HepG2 (cell line): ENCODE measurements around the gene KHK. TPM values are rescaled to one million over a fixed set of nuclear protein-coding genes. Genes with fewer than 3 reads are reported as not detected.

Experiments
- FOXA1 ChIP-seq, 2 experiments: fragments of 450-650 bp in 1 of 2; sonication (generic) in 1 of 2; formaldehyde crosslinking in 1 of 2; IDR thresholded peaks; 2 replicates each; pipeline versions ENCODE4 v1.4.0 to v1.6.1; 2016 to 2020; ENCODE audit warnings: missing genetic modification reagents in 1 of 2
- GATAD2A ChIP-seq: IDR thresholded peaks from 2 replicates; pipeline ENCODE4 v1.6.1; 2016
- HMG20B ChIP-seq: conservative IDR thresholded peaks from 2 replicates; pipeline ENCODE4 v1.6.1; 2016; ENCODE audit warnings: missing genetic modification reagents, missing compliant biosample characterization
- POGZ ChIP-seq: sonication (generic); formaldehyde crosslinking; IDR thresholded peaks from 2 replicates; pipeline ENCODE4 v1.4.0; 2020; ENCODE audit warnings: mild to moderate bottlenecking, missing genetic modification reagents
- ZFP90 ChIP-seq: sonication (generic); formaldehyde crosslinking; IDR thresholded peaks from 2 replicates; pipeline ENCODE4 v1.8.0; 2022; ENCODE audit warnings: missing genetic modification reagents, mild to moderate bottlenecking, inconsistent platforms, borderline replicate concordance
- ZKSCAN5 ChIP-seq: sonication (generic); formaldehyde crosslinking; IDR thresholded peaks from 2 replicates; pipeline ENCODE4 v1.5.1; 2020; ENCODE audit warnings: mild to moderate bottlenecking, missing genetic modification reagents
- ZNF44 ChIP-seq: sonication (generic); formaldehyde crosslinking; IDR thresholded peaks from 2 replicates; pipeline ENCODE4 v1.5.1; 2020; ENCODE audit warnings: mild to moderate bottlenecking, missing genetic modification reagents
- ZNF652 ChIP-seq: IDR thresholded peaks from 2 replicates; pipeline ENCODE4 v1.6.1; 2016; ENCODE audit warnings: low read depth, borderline replicate concordance
- ZNF737 ChIP-seq: sonication (generic); formaldehyde crosslinking; IDR thresholded peaks from 2 replicates; pipeline ENCODE4 v1.5.0; 2020; ENCODE audit warnings: missing genetic modification reagents, mild to moderate bottlenecking, borderline replicate concordance
- ZNF891 ChIP-seq: sonication (generic); formaldehyde crosslinking; IDR thresholded peaks from 2 replicates; pipeline ENCODE4 v1.5.0; 2020; ENCODE audit warnings: mild to moderate bottlenecking, missing genetic modification reagents
- polyA plus RNA-seq, 8 experiments: library from polyadenylated mRNA; depleted of rRNA in 3 of 8; stranded (reverse) in 7 of 8; unstranded in 1 of 8; fragments of >200 nt; fragmentation: Illumina TruSeq in 4 of 8; extraction: Trizol in 4 of 8; gene quantifications; 2 replicates each; pipeline versions ENCODE4 v1.2.1 to v1.2.3, GENCODE V29; 2011 to 2016; ENCODE audit warnings: low read depth in 4 of 8, missing spikeins in 1 of 8, mixed read lengths in 1 of 8; ENCODE audit not compliant: insufficient read depth in 1 of 8
- total RNA-seq, 5 experiments: library from RNA; depleted of rRNA; stranded (reverse); fragments of >200 nt; fragmentation: Illumina TruSeq; extraction: Trizol; gene quantifications; 2 replicates each; pipeline ENCODE4 v1.2.3, GENCODE V29; 2016; ENCODE audit warnings: low read depth in 1 of 5
- TF ChIP-seq, protein P1 (sequence below), 2 experiments: sonication (generic) in 1 of 2; formaldehyde crosslinking in 1 of 2; IDR thresholded peaks; 2 replicates each; pipeline versions ENCODE4 v1.6.1 to v1.9.0; 2014 to 2022; ENCODE audit warnings: antibody characterized with exemption in 1 of 2, borderline replicate concordance in 1 of 2, inconsistent platforms in 1 of 2, low read depth in 1 of 2, missing genetic modification reagents in 1 of 2
- TF ChIP-seq, protein P2 (sequence below): fragments of 450-650 bp; IDR thresholded peaks from 2 replicates; pipeline ENCODE4 v1.6.1; 2017; ENCODE audit warnings: mild to moderate bottlenecking
- TF ChIP-seq, protein P3 (sequence below): IDR thresholded peaks from 2 replicates; pipeline ENCODE4 v1.6.1; 2016
- TF ChIP-seq, protein P4 (sequence below): IDR thresholded peaks from 2 replicates; pipeline ENCODE4 v1.6.1; 2012; ENCODE audit warnings: low read length, improper control_type of control experiment

The KHK gene
- total and polyA plus RNA-seq, 2 of the 13 experiments (the other 11 are each of a cell fraction or from before 2014, with no cell fraction given): 40.9 to 99.2 TPM

DNA sequence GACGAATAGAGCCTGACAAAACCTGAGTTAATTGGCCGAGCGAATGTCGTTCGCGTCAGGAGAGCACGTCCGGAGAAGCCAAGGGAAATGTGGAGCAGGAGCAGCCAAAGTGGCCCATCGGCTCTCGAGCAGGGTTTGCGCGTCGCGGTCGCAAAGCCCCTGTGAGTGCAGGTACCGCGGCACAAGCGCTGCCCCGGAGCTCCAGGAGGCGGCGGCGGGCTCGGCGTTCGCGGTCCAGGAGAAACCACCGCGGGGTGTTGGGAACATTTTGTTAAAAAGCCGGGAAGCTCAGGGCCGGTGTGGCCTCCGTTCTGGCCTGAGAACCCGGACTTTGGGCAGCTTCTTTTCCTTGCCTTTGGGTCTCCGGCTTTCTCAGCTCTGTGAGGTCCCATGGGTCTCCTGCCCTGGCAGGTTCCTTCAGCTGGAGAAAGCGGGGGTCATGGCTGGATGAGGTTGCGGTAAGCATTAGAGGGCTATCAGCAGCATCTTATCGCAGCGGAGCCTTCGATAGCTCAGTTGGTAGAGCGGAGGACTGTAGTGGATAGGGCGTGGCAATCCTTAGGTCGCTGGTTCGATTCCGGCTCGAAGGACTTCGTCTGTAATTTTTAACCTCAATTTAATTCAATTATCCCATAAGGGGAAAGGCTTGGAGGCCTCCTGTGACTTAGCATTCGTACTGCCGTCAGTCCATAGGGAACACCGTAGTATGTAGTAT, 36.1 kb upstream of the KHK start (continued):
- TF ChIP-seq, protein P1, sequence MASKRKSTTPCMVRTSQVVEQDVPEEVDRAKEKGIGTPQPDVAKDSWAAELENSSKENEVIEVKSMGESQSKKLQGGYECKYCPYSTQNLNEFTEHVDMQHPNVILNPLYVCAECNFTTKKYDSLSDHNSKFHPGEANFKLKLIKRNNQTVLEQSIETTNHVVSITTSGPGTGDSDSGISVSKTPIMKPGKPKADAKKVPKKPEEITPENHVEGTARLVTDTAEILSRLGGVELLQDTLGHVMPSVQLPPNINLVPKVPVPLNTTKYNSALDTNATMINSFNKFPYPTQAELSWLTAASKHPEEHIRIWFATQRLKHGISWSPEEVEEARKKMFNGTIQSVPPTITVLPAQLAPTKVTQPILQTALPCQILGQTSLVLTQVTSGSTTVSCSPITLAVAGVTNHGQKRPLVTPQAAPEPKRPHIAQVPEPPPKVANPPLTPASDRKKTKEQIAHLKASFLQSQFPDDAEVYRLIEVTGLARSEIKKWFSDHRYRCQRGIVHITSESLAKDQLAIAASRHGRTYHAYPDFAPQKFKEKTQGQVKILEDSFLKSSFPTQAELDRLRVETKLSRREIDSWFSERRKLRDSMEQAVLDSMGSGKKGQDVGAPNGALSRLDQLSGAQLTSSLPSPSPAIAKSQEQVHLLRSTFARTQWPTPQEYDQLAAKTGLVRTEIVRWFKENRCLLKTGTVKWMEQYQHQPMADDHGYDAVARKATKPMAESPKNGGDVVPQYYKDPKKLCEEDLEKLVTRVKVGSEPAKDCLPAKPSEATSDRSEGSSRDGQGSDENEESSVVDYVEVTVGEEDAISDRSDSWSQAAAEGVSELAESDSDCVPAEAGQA (IDR thresholded peaks at IDR 0.05; ENCODE audit: low read depth): no peak
- TF ChIP-seq, protein P1 (CRISPR knock-in tag; IDR thresholded peaks at IDR 0.05; ENCODE audit: borderline replicate concordance): 0 out of 2 replicates have a peak, but pooled peaks have one; percentile 5
- no peak for TF ChIP-seq ZNF652
- TF ChIP-seq ZNF891: peak; percentile 66; the same call in 1 of the 2 replicates
- TF ChIP-seq ZKSCAN5 (CRISPR knock-in tag): no peak
- peak; percentile 90 for TF ChIP-seq ZNF44 (CRISPR knock-in tag)
- TF ChIP-seq, protein P2, sequence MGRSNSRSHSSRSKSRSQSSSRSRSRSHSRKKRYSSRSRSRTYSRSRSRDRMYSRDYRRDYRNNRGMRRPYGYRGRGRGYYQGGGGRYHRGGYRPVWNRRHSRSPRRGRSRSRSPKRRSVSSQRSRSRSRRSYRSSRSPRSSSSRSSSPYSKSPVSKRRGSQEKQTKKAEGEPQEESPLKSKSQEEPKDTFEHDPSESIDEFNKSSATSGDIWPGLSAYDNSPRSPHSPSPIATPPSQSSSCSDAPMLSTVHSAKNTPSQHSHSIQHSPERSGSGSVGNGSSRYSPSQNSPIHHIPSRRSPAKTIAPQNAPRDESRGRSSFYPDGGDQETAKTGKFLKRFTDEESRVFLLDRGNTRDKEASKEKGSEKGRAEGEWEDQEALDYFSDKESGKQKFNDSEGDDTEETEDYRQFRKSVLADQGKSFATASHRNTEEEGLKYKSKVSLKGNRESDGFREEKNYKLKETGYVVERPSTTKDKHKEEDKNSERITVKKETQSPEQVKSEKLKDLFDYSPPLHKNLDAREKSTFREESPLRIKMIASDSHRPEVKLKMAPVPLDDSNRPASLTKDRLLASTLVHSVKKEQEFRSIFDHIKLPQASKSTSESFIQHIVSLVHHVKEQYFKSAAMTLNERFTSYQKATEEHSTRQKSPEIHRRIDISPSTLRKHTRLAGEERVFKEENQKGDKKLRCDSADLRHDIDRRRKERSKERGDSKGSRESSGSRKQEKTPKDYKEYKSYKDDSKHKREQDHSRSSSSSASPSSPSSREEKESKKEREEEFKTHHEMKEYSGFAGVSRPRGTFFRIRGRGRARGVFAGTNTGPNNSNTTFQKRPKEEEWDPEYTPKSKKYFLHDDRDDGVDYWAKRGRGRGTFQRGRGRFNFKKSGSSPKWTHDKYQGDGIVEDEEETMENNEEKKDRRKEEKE: no peak
- TF ChIP-seq POGZ (CRISPR knock-in tag): peak; percentile 9
- peak; percentile 55; the same call in 1 of the 2 replicates for TF ChIP-seq GATAD2A (CRISPR knock-in tag)
- no peak for TF ChIP-seq FOXA1 (IDR thresholded peaks at IDR 0.05)
- TF ChIP-seq FOXA1 (CRISPR knock-in tag; IDR thresholded peaks at IDR 0.05): peak; percentile 5; the same call in 1 of the 2 replicates
- TF ChIP-seq, protein P3, sequence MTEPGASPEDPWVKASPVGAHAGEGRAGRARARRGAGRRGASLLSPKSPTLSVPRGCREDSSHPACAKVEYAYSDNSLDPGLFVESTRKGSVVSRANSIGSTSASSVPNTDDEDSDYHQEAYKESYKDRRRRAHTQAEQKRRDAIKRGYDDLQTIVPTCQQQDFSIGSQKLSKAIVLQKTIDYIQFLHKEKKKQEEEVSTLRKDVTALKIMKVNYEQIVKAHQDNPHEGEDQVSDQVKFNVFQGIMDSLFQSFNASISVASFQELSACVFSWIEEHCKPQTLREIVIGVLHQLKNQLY (CRISPR knock-in tag): peak; percentile 11; the same call in 1 of the 2 replicates
- peak; percentile 97 for TF ChIP-seq ZFP90 (CRISPR knock-in tag)
- peak; percentile 45; the same call in 1 of the 2 replicates for TF ChIP-seq HMG20B (CRISPR knock-in tag)
- TF ChIP-seq ZNF737: peak; percentile 79; the same call in 1 of the 2 replicates
- TF ChIP-seq, protein P4, sequence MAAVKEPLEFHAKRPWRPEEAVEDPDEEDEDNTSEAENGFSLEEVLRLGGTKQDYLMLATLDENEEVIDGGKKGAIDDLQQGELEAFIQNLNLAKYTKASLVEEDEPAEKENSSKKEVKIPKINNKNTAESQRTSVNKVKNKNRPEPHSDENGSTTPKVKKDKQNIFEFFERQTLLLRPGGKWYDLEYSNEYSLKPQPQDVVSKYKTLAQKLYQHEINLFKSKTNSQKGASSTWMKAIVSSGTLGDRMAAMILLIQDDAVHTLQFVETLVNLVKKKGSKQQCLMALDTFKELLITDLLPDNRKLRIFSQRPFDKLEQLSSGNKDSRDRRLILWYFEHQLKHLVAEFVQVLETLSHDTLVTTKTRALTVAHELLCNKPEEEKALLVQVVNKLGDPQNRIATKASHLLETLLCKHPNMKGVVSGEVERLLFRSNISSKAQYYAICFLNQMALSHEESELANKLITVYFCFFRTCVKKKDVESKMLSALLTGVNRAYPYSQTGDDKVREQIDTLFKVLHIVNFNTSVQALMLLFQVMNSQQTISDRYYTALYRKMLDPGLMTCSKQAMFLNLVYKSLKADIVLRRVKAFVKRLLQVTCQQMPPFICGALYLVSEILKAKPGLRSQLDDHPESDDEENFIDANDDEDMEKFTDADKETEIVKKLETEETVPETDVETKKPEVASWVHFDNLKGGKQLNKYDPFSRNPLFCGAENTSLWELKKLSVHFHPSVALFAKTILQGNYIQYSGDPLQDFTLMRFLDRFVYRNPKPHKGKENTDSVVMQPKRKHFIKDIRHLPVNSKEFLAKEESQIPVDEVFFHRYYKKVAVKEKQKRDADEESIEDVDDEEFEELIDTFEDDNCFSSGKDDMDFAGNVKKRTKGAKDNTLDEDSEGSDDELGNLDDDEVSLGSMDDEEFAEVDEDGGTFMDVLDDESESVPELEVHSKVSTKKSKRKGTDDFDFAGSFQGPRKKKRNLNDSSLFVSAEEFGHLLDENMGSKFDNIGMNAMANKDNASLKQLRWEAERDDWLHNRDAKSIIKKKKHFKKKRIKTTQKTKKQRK: no peak
